Thyroid gland (tissue), 4 donors: ENCODE results near the gene TEX9. TPM values are rescaled to one million over a fixed set of nuclear protein-coding genes. Genes with fewer than 3 reads are reported as not detected.

Source experiments
- DNase-seq, 2 donors: peaks; one replicate each; pipeline ENCODE4 v3.0.0-alpha.2; 2019
- H3K27ac ChIP-seq, 3 donors: fragments of 200-600 bp; sonication (generic); 1 replicate in 2 of 3; 2 replicates in 1 of 3; pipeline ENCODE4 v1.5.1; 2016 to 2019; ENCODE audit warnings: mild to moderate bottlenecking in 1 of 3, moderate library complexity in 1 of 3
- H3K27me3 ChIP-seq: fragments of 200-600 bp; sonication (generic); one replicate; pipeline ENCODE4 v1.5.1; 2019
- H3K36me3 ChIP-seq, 2 donors: fragments of 200-600 bp; sonication (generic); one replicate each; pipeline ENCODE4 v1.5.1; 2016 to 2019
- H3K4me1 ChIP-seq, 2 donors: fragments of 200-600 bp; sonication (generic); one replicate each; pipeline ENCODE4 v1.5.1; 2017 to 2019
- H3K4me3 ChIP-seq, 3 donors: fragments of 200-600 bp; sonication (generic); replicated peaks in 1 of 3; 1 replicate in 2 of 3; 2 replicates in 1 of 3; pipeline ENCODE4 v1.5.1; 2016; ENCODE audit warnings: mild to moderate bottlenecking in 1 of 3
- H3K9me3 ChIP-seq: fragments of 200-600 bp; sonication (generic); one replicate; pipeline ENCODE4 v1.5.1; 2017
- POLR2A ChIP-seq, 2 donors: fragments of 450-650 bp; IDR thresholded peaks; one replicate each; pipeline ENCODE4 v1.6.1; 2017; ENCODE audit warnings: antibody characterized with exemption in 2 of 2, mild to moderate bottlenecking in 2 of 2, moderate library complexity in 1 of 2
- WGBS, 2 donors: methylation state at CpG; one replicate each; pipeline ENCODE4 v1.1.5; 2017; 5-methylcytosine and 5-hydroxymethylcytosine counted together
- intact Hi-C: fragments of 100-400 bp; cut with DNase I; formaldehyde crosslinking; loops from one replicate; pipeline ENCODE4 v1.15.1; 2023
- total RNA-seq, 4 donors: library from RNA; depleted of rRNA; stranded (reverse); fragments of >200 nt; gene quantifications; one replicate each; pipeline ENCODE4 v1.2.3, GENCODE V29; 2016
- TF ChIP-seq, protein P1 (sequence below), 6 experiments: fragments of 200-600 bp in 3 of 6; fragments of 450-650 bp in 3 of 6; sonication (generic) in 3 of 6; IDR thresholded peaks; one replicate each; pipeline ENCODE4 v1.5.1; 2016 to 2019; ENCODE audit warnings: antibody characterized with exemption in 6 of 6, mild to moderate bottlenecking in 2 of 6, inconsistent platforms in 1 of 6, moderate library complexity in 1 of 6

The TEX9 gene
- total RNA-seq, 4 donors from 2014 or later = 29.9 to 49.2 (median 40.1) TPM

DNA sequence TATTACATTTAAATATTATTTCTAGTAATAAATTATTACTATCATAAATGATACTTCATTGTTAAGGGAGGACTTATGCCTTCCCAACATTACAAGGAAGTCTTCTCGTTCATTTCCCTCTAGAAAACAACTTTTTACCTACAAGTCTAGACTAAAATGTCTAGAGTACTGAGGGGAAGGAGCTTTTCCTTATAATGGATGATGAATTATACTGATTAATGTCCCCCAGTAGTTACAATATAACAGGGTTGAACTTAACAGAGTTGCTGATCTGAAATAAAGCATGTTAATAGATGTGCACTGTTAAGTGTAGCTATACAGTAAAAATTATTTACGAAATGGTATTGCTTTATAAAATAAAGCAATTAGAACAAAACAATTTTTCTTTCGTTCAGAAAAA is 102.4 kb downstream of the TEX9 start:
- no peaks in the 10 kb centered on the region for H3K27me3 ChIP-seq
- H3K36me3 ChIP-seq = no peaks in the 10 kb centered on the region
- no peaks in the 10 kb centered on the region for H3K9me3 ChIP-seq
- H3K4me1 ChIP-seq = peaks cover 0 to 6% of the 10 kb centered on the region in 2 donors
- intact Hi-C loops = no loop called here
- H3K27ac ChIP-seq = no peak overlapping the region
- TF ChIP-seq, protein P1, sequence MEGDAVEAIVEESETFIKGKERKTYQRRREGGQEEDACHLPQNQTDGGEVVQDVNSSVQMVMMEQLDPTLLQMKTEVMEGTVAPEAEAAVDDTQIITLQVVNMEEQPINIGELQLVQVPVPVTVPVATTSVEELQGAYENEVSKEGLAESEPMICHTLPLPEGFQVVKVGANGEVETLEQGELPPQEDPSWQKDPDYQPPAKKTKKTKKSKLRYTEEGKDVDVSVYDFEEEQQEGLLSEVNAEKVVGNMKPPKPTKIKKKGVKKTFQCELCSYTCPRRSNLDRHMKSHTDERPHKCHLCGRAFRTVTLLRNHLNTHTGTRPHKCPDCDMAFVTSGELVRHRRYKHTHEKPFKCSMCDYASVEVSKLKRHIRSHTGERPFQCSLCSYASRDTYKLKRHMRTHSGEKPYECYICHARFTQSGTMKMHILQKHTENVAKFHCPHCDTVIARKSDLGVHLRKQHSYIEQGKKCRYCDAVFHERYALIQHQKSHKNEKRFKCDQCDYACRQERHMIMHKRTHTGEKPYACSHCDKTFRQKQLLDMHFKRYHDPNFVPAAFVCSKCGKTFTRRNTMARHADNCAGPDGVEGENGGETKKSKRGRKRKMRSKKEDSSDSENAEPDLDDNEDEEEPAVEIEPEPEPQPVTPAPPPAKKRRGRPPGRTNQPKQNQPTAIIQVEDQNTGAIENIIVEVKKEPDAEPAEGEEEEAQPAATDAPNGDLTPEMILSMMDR (IDR thresholded peaks at IDR 0.05) = no peak
- no peak for TF ChIP-seq POLR2A (IDR thresholded peaks at IDR 0.05)
- 69 to 71% methylated on average over 3 of the region's 3 CpGs for WGBS, 2 donors
- no peak overlapping the region for H3K4me3 ChIP-seq
- no peak for DNase-seq

DNA sequence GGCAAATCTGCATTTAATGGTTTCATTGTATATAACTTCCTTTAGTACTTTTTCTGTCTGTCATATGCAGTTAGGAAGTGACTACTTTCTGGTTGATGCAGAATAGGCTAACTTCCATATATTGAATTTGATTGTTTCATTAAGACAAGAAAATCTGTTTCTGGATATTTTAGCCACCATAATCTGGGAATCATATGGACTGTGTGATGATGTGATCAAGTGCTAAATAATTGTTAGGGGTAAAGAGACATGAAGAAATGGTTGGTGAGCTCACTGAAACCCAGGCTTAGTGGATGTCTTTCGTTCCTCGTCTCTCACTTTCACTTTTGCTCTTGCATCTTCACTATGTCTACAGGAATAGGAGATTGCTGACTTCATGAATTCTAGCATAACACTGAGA is 103.2 kb downstream of the TEX9 start:
- Histone ChIP-seq H3K9me3 (no peaks in the 10 kb centered on the region), H3K4me3 (no peak overlapping the region), H3K27me3 (no peaks in the 10 kb centered on the region), H3K36me3 (no peaks in the 10 kb centered on the region), H3K4me1 (peaks cover 0 to 6% of the 10 kb centered on the region in 2 donors), H3K27ac (no peak overlapping the region)
- intact Hi-C loops = no loop called here
- DNase-seq = no peak
- no peak for TF ChIP-seq POLR2A (IDR thresholded peaks at IDR 0.05)
- TF ChIP-seq, protein P1 (IDR thresholded peaks at IDR 0.05) = no peak
- 62 to 64% methylated on average over 2 of the region's 2 CpGs for WGBS, 2 donors

DNA sequence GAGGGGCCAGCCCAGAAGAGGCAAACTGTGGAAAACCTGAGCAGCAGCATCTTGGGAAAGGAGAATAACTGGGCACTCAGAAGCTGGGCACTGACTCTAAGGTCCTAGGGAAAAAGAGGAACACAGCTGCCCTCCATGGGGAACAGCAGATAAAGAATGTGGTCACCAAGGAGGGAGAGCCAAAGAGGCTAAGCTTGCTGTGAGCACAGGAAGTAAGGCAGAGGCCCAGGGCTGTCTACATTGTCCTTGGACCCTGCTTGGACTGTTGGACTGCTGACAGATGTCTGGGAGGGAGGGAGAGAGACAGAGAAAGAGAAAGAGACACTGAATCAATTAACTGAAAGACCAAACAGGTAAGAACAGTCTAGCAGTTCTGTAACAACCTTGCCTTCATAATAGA is 104.3 kb downstream of the TEX9 start:
- Histone ChIP-seq H3K27me3 (no peaks in the 10 kb centered on the region), H3K36me3 (no peaks in the 10 kb centered on the region)
- intact Hi-C loops = no loop called here

DNA sequence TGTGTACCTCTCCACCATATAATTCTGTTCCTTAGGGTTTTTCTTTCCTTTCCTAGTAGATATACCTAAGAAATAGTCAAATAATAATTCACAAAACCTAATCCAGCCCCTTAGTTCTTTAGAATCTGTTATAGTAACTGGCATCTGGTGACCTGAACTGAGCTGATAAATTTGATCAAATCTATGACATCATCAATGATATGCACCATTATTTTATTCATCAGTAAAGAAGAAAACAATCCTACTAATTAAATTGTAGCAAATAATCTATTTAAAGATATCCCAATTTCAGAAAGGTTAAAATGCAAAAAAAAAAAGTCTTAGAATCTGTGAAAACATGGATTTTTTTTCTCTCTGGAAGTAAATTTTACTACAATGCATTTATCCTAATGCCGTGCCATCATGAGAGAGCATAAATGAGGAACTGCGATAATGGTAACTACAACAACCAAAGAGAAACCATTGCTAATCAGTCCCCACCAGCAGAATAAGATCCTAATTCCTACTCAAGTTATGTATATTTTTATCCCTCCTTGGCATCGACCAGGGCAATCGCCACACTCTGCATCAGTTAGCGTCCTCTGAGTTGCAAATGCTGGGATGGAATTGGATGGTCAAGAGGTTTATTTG is 106.3 kb downstream of the TEX9 start:
- intact Hi-C loops = no loop called here
- no peaks in the 10 kb centered on the region for H3K9me3 ChIP-seq
- WGBS, 2 donors = 90 to 91% methylated on average over 5 of the region's 5 CpGs
- no peaks in the 10 kb centered on the region for H3K4me1 ChIP-seq
- H3K4me3 ChIP-seq = no peak overlapping the region
- H3K36me3 ChIP-seq = no peaks in the 10 kb centered on the region
- DNase-seq = no peak
- no peaks in the 10 kb centered on the region for H3K27me3 ChIP-seq
- no peak overlapping the region for H3K27ac ChIP-seq
- no peak for TF ChIP-seq POLR2A (IDR thresholded peaks at IDR 0.05)
- TF ChIP-seq, protein P1 (IDR thresholded peaks at IDR 0.05) = no peak

More for the DNA sequence above, 104.3 kb downstream of the TEX9 start:
- no peak overlapping the region for H3K27ac ChIP-seq
- H3K9me3 ChIP-seq = no peaks in the 10 kb centered on the region
- peaks cover 0 to 6% of the 10 kb centered on the region in 2 donors for H3K4me1 ChIP-seq
- TF ChIP-seq POLR2A (IDR thresholded peaks at IDR 0.05) = no peak
- TF ChIP-seq, protein P1 (IDR thresholded peaks at IDR 0.05) = no peak
- no peak overlapping the region for H3K4me3 ChIP-seq
- DNase-seq = no peak

DNA sequence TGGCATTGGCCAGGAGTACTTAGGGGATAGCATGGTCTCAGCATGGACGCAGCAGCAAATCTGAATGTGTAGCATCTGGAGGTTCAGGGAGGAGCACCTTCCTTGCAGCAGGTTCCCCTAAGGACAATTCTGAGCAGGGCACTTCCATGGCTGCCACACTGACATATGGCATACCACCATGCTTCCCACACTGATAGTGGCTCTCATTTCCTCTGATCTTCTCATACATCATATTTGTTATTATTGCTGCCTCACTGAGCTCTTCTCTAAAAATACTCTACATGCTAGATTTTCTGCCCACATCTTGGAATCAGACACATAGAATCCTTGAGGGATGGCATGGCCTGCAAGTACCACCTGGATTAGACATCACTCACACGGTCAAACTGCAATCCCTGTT is 107.1 kb downstream of the TEX9 start:
- H3K4me1 ChIP-seq = no peaks in the 10 kb centered on the region
- no peaks in the 10 kb centered on the region for H3K27me3 ChIP-seq
- intact Hi-C loops = no loop called here
- DNase-seq = no peak
- no peak overlapping the region for H3K27ac ChIP-seq
- no peak overlapping the region for H3K4me3 ChIP-seq
- no peaks in the 10 kb centered on the region for H3K9me3 ChIP-seq
- H3K36me3 ChIP-seq = no peaks in the 10 kb centered on the region
- WGBS, 2 donors = 69 to 72% methylated on average over 2 of the region's 2 CpGs
- no peak for TF ChIP-seq POLR2A (IDR thresholded peaks at IDR 0.05)
- TF ChIP-seq, protein P1 (IDR thresholded peaks at IDR 0.05) = no peak
